ENCODE results near the gene FPGS.
"Not testable (repeated sequence)": the region's sequence is repeated elsewhere in the genome, so short reads cannot be mapped to it uniquely, and the experiment has no call there.

FPGS gene

GRCh38 chr9:127813686-127814226 is 11.1 kb downstream of the FPGS start:
- DNase-seq = no peak

- no peak for DNase-seq
These were observed 12.2 kb downstream of the FPGS start for GRCh38 chr9:127814619-127815511.

GRCh38 chr9:127815512-127816361 is 13.1 kb downstream of the FPGS start:
- DNase-seq = no peak

- no peak for DNase-seq
These were observed 13.7 kb downstream of the FPGS start for GRCh38 chr9:127816362-127816725.

GRCh38 chr9:127816728-127817127 is 14.0 kb downstream of the FPGS start:
- no peak for DNase-seq

- DNase-seq = no peak
These were observed 15.3 kb downstream of the FPGS start for GRCh38 chr9:127817881-127818434.

- no peak for DNase-seq
These were observed 15.9 kb downstream of the FPGS start for GRCh38 chr9:127818574-127818973.

- no peak for DNase-seq
These were observed 19.4 kb downstream of the FPGS start for GRCh38 chr9:127822108-127822507.

GRCh38 chr9:127825319-127826051 is 22.8 kb downstream of the FPGS start:
- DNase-seq = no peak

GRCh38 chr9:127826253-127826913 is 23.7 kb downstream of the FPGS start:
- DNase-seq = no peak

GRCh38 chr9:127828262-127829031 is 25.8 kb downstream of the FPGS start:
- no peak for DNase-seq

- DNase-seq = no peak
These were observed 26.7 kb downstream of the FPGS start for GRCh38 chr9:127829205-127829906.

- DNase-seq = no peak
These were observed 29.6 kb downstream of the FPGS start for GRCh38 chr9:127832248-127832647.

GRCh38 chr9:127833555-127833954 is 30.9 kb downstream of the FPGS start:
- no peak for DNase-seq

- DNase-seq = no peak
These were observed 33.4 kb downstream of the FPGS start for GRCh38 chr9:127835991-127836516.

GRCh38 chr9:127836561-127836960 is 33.9 kb downstream of the FPGS start:
- not testable (repeated sequence) for DNase-seq

- no peak for DNase-seq
These were observed 34.7 kb downstream of the FPGS start for GRCh38 chr9:127837346-127837745.

GRCh38 chr9:127838375-127839078 is 35.8 kb downstream of the FPGS start:
- no peak for DNase-seq

GRCh38 chr9:127841087-127841835 is 38.6 kb downstream of the FPGS start:
- no peak for DNase-seq
